Measurements from ENCODE around the gene GNA14. TPM values are rescaled to one million over a fixed set of nuclear protein-coding genes. Genes with fewer than 3 reads are reported as not detected.

The GNA14 gene
- total RNA-seq, 3 donors from 2014 or later = 1.8 to 2.9 (median 2.0) TPM

- no peak for DNase-seq (ENCODE audit: low spot score in 2 of 2)
- Histone ChIP-seq H3K9me3 (no peaks in the 10 kb centered on the region), H3K4me3 (no peak overlapping the region), H3K4me1 (no peaks in the 10 kb centered on the region), H3K27me3 (no peaks in the 10 kb centered on the region), H3K27ac (no peak overlapping the region), H3K36me3 (no peaks in the 10 kb centered on the region)
- intact Hi-C loops (cut with DNase I; ENCODE audit: low total_unique reads) = loop anchor here (10.0 kb wide), 1 partner anchor 124 kb away; no protein-coding TSS in a partner anchor
- TF ChIP-seq POLR2A (IDR thresholded peaks at IDR 0.05) (no peak), POLR2AphosphoS5 (IDR thresholded peaks at IDR 0.05) (no peak), CTCF (IDR thresholded peaks at IDR 0.05) (no peak)
Observed at GRCh38 chr9:77651203-77651602, 3.1 kb upstream of the GNA14 start.

GRCh38 chr9:77649109-77649812 is 1.1 kb upstream of the GNA14 start:
- intact Hi-C loops (cut with DNase I; ENCODE audit: low total_unique reads) = no loop called here
- H3K27me3 ChIP-seq = no peaks in the 10 kb centered on the region
- H3K4me3 ChIP-seq = peak overlapping the region; percentile 56 to 73 (median 64)
- no peaks in the 10 kb centered on the region for H3K36me3 ChIP-seq
- no peaks in the 10 kb centered on the region for H3K4me1 ChIP-seq
- TF ChIP-seq POLR2A (IDR thresholded peaks at IDR 0.05) (no peak), POLR2AphosphoS5 (IDR thresholded peaks at IDR 0.05) (no peak), CTCF (IDR thresholded peaks at IDR 0.05) (no peak)
- peak overlapping the region; percentile 61 to 62 for H3K27ac ChIP-seq
- H3K9me3 ChIP-seq = no peaks in the 10 kb centered on the region
- no peak for DNase-seq (ENCODE audit: low spot score in 2 of 2)

- no peak for DNase-seq (ENCODE audit: low spot score in 2 of 2)
- H3K9me3 ChIP-seq = no peaks in the 10 kb centered on the region
- intact Hi-C loops (cut with DNase I; ENCODE audit: low total_unique reads) = no loop called here
- no peaks in the 10 kb centered on the region for H3K36me3 ChIP-seq
- no peaks in the 10 kb centered on the region for H3K27me3 ChIP-seq
- H3K27ac ChIP-seq = peak overlapping the region; percentile 61 to 62
- TF ChIP-seq CTCF (IDR thresholded peaks at IDR 0.05) (no peak), POLR2AphosphoS5 (IDR thresholded peaks at IDR 0.05) (no peak), POLR2A (IDR thresholded peaks at IDR 0.05) (no peak)
- no peaks in the 10 kb centered on the region for H3K4me1 ChIP-seq
- peak overlapping the region; percentile 56 to 73 (median 64) for H3K4me3 ChIP-seq
Observed at GRCh38 chr9:77647267-77648233, 572 bp downstream of the GNA14 start.

- TF ChIP-seq CTCF (IDR thresholded peaks at IDR 0.05) = no peak
Observed at GRCh38 chr9:77643871-77644270, 4.3 kb downstream of the GNA14 start.

More at GRCh38 chr9:77643871-77644270, 4.3 kb downstream of the GNA14 start:
- no peak for DNase-seq (ENCODE audit: low spot score in 2 of 2)
- H3K27me3 ChIP-seq = no peaks in the 10 kb centered on the region
- no peak overlapping the region for H3K27ac ChIP-seq
- H3K9me3 ChIP-seq = no peaks in the 10 kb centered on the region
- H3K4me3 ChIP-seq = no peak overlapping the region
- intact Hi-C loops (cut with DNase I; ENCODE audit: low total_unique reads) = no loop called here
- no peaks in the 10 kb centered on the region for H3K36me3 ChIP-seq
- no peaks in the 10 kb centered on the region for H3K4me1 ChIP-seq

Measured in breast epithelium (tissue), 4 donors.